Esophagus squamous epithelium (tissue), 5 donors: ENCODE results near the gene CACNA1I. TPM values are rescaled to one million over a fixed set of nuclear protein-coding genes. Genes with fewer than 3 reads are reported as not detected.

Source experiments
- DNase-seq: peaks from one replicate; lab custom pipeline; 2025; lab: John Stamatoyannopoulos, UW
- H3K27ac ChIP-seq, 4 donors: fragments of 200-600 bp; sonication (generic); one replicate each; pipeline ENCODE4 v1.5.1; 2016 to 2019; ENCODE audit warnings: mild to moderate bottlenecking in 1 of 4
- H3K27me3 ChIP-seq, 4 donors: fragments of 200-600 bp; sonication (generic); 1 replicate in 3 of 4; 2 replicates in 1 of 4; pipeline versions ENCODE4 v1.5.1 to v1.6.0; 2017 to 2021; ENCODE audit warnings: antibody characterized with exemption in 1 of 4
- H3K36me3 ChIP-seq, 3 donors: fragments of 200-600 bp; sonication (generic); one replicate each; pipeline ENCODE4 v1.5.1; 2016 to 2019
- H3K4me1 ChIP-seq, 3 donors: fragments of 200-600 bp; sonication (generic); one replicate each; pipeline ENCODE4 v1.5.1; 2017 to 2019
- H3K4me3 ChIP-seq, 4 donors: fragments of 200-600 bp; sonication (generic); 1 replicate in 3 of 4; 2 replicates in 1 of 4; pipeline ENCODE4 v1.5.1; 2016 to 2019; ENCODE audit warnings: mild to moderate bottlenecking in 2 of 4, moderate library complexity in 1 of 4
- H3K9me3 ChIP-seq, 3 donors: fragments of 200-600 bp; sonication (generic); one replicate each; pipeline ENCODE4 v1.5.1; 2016 to 2019
- CTCF ChIP-seq, 6 experiments: fragments of 450-650 bp in 4 of 6; fragments of 200-600 bp in 2 of 6; sonication (generic) in 2 of 6; IDR thresholded peaks; one replicate each; pipeline ENCODE4 v1.5.1; 2016 to 2019; ENCODE audit warnings: antibody characterized with exemption in 6 of 6, mild to moderate bottlenecking in 4 of 6, moderate library complexity in 4 of 6
- POLR2A ChIP-seq, 4 donors: fragments of 450-650 bp; IDR thresholded peaks; one replicate each; pipeline ENCODE4 v1.6.1; 2017; ENCODE audit warnings: antibody characterized with exemption in 4 of 4, mild to moderate bottlenecking in 4 of 4, moderate library complexity in 3 of 4
- WGBS, 2 donors: methylation state at CpG; one replicate each; pipeline ENCODE4 v1.1.5; 2018; 5-methylcytosine and 5-hydroxymethylcytosine counted together
- intact Hi-C: fragments of 100-400 bp; cut with DNase I; formaldehyde crosslinking; loops from one replicate; pipeline ENCODE4 v1.15.0; 2022
- total RNA-seq, 4 donors: library from RNA; depleted of rRNA; stranded (reverse); fragments of >200 nt; gene quantifications; one replicate each; pipeline ENCODE4 v1.1.0, GENCODE V29; 2016
- donor health status: DM: yes; HTN: yes; CAD: no.

The CACNA1I gene
- total RNA-seq, 4 donors from 2014 or later = 0.12 to 0.38 (median 0.20) TPM

- H3K27me3 ChIP-seq = peaks cover 0 to 12% (median 0%) of the 10 kb centered on the region in 4 donors
- no peak overlapping the region for H3K4me3 ChIP-seq
- no peak for DNase-seq
- TF ChIP-seq POLR2A (IDR thresholded peaks at IDR 0.05) (no peak), CTCF (IDR thresholded peaks at IDR 0.05) (no peak)
- no peak overlapping the region for H3K27ac ChIP-seq
- 56 to 58% methylated on average over 4 of the region's 4 CpGs for WGBS, 2 donors
- H3K4me1 ChIP-seq = peaks cover 13 to 53% (median 14%) of the 10 kb centered on the region in 3 donors
- H3K36me3 ChIP-seq = no peaks in the 10 kb centered on the region
- H3K9me3 ChIP-seq = no peaks in the 10 kb centered on the region
- intact Hi-C loops = no loop called here
Measured at GRCh38 chr22:39722501-39722900, 151.9 kb downstream of the CACNA1I start.

GRCh38 chr22:39723463-39723862, 152.9 kb downstream of the CACNA1I start:
- Histone ChIP-seq H3K4me1 (peaks cover 11 to 49% (median 14%) of the 10 kb centered on the region in 3 donors), H3K4me3 (no peak overlapping the region), H3K9me3 (no peaks in the 10 kb centered on the region), H3K36me3 (no peaks in the 10 kb centered on the region), H3K27me3 (peaks cover 0 to 17% (median 0%) of the 10 kb centered on the region in 4 donors), H3K27ac (peak overlapping the region in 2 of 4 donors; percentile 68 to 71)
- intact Hi-C loops = no loop called here
- no peak for DNase-seq
- TF ChIP-seq CTCF (IDR thresholded peaks at IDR 0.05) = no peak
- no peak for TF ChIP-seq POLR2A (IDR thresholded peaks at IDR 0.05)
- 88 to 93% methylated on average over 1 to 4 of the region's 10 CpGs for WGBS, 2 donors

GRCh38 chr22:39723899-39724351, 153.4 kb downstream of the CACNA1I start:
- DNase-seq = no peak
- H3K27ac ChIP-seq = peak overlapping the region in 3 of 4 donors; percentile 54 to 71 (median 68)
- H3K4me1 ChIP-seq = peaks cover 8 to 44% (median 14%) of the 10 kb centered on the region in 3 donors
- H3K27me3 ChIP-seq = peaks cover 0 to 20% (median 0%) of the 10 kb centered on the region in 4 donors
- no peaks in the 10 kb centered on the region for H3K9me3 ChIP-seq
- intact Hi-C loops = no loop called here
- H3K36me3 ChIP-seq = no peaks in the 10 kb centered on the region
- no peak overlapping the region for H3K4me3 ChIP-seq
- 17 to 38% methylated on average over 1 to 3 of the region's 3 CpGs for WGBS, 2 donors
- TF ChIP-seq CTCF (IDR thresholded peaks at IDR 0.05) = no peak
- TF ChIP-seq POLR2A (IDR thresholded peaks at IDR 0.05) = no peak

- Histone ChIP-seq H3K27ac (peak overlapping the region in 3 of 4 donors; percentile 54 to 71 (median 68)), H3K27me3 (peaks cover 0 to 24% (median 0%) of the 10 kb centered on the region in 4 donors), H3K36me3 (no peaks in the 10 kb centered on the region), H3K9me3 (no peaks in the 10 kb centered on the region), H3K4me1 (peaks cover 8 to 40% (median 14%) of the 10 kb centered on the region in 3 donors), H3K4me3 (no peak overlapping the region)
- intact Hi-C loops = no loop called here
- TF ChIP-seq POLR2A (IDR thresholded peaks at IDR 0.05) (no peak), CTCF (IDR thresholded peaks at IDR 0.05) (no peak)
- no peak for DNase-seq
- WGBS, 2 donors = 83 to 88% methylated on average over 3 to 4 of the region's 4 CpGs
Measured at GRCh38 chr22:39724390-39724789, 153.8 kb downstream of the CACNA1I start.

GRCh38 chr22:39724857-39725256, 154.3 kb downstream of the CACNA1I start:
- no peaks in the 10 kb centered on the region for H3K36me3 ChIP-seq
- peaks cover 8 to 38% (median 14%) of the 10 kb centered on the region in 3 donors for H3K4me1 ChIP-seq
- H3K27ac ChIP-seq = peak overlapping the region in 3 of 4 donors; percentile 49 to 71 (median 65)
- no peak for TF ChIP-seq CTCF (IDR thresholded peaks at IDR 0.05)
- TF ChIP-seq POLR2A (IDR thresholded peaks at IDR 0.05) = no peak
- no peak for DNase-seq
- peaks cover 0 to 22% (median 0%) of the 10 kb centered on the region in 4 donors for H3K27me3 ChIP-seq
- intact Hi-C loops = no loop called here
- no peaks in the 10 kb centered on the region for H3K9me3 ChIP-seq
- WGBS, 2 donors = 88% methylated on average over 6 of the region's 9 CpGs; no CpG with 5 or more reads in 1 of the 2 donors
- no peak overlapping the region for H3K4me3 ChIP-seq
